DND-41 (cell line): ENCODE measurements around the gene SMARCAL1.

Source experiments
- EZH2 ChIP-seq: IDR thresholded peaks from 3 replicates; pipeline ENCODE4 v1.6.1; 2012; ENCODE audit warnings: borderline replicate concordance, low read depth, mild to moderate bottlenecking, moderate library complexity, low read length, inconsistent platforms; ENCODE audit not compliant: severe bottlenecking
- TF ChIP-seq, protein P1 (sequence below): IDR thresholded peaks from 2 replicates; pipeline ENCODE4 v1.5.1; 2012; ENCODE audit warnings: borderline replicate concordance, low read length, moderate library complexity, mild to moderate bottlenecking; ENCODE audit not compliant: poor library complexity, severe bottlenecking; ENCODE audit errors: extremely low read depth

- TF ChIP-seq, protein P1, sequence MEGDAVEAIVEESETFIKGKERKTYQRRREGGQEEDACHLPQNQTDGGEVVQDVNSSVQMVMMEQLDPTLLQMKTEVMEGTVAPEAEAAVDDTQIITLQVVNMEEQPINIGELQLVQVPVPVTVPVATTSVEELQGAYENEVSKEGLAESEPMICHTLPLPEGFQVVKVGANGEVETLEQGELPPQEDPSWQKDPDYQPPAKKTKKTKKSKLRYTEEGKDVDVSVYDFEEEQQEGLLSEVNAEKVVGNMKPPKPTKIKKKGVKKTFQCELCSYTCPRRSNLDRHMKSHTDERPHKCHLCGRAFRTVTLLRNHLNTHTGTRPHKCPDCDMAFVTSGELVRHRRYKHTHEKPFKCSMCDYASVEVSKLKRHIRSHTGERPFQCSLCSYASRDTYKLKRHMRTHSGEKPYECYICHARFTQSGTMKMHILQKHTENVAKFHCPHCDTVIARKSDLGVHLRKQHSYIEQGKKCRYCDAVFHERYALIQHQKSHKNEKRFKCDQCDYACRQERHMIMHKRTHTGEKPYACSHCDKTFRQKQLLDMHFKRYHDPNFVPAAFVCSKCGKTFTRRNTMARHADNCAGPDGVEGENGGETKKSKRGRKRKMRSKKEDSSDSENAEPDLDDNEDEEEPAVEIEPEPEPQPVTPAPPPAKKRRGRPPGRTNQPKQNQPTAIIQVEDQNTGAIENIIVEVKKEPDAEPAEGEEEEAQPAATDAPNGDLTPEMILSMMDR, result no peak
- no peak for TF ChIP-seq EZH2
These were observed 10.8 kb downstream of the SMARCAL1 start for GRCh38 chr2:216423071-216423470.
